ENCODE results near the gene CDKN2B-AS1.
A peak's percentile ranks its signal among the peaks of the same experiment; 100 is the strongest.
"Not testable (repeated sequence)": the region's sequence is repeated elsewhere in the genome, so short reads cannot be mapped to it uniquely, and the experiment has no call there.

Gene CDKN2B-AS1

GRCh38 chr9:21994556-21995005 is at the start of gene CDKN2B-AS1:
Gene CDKN2B-AS1 (plus strand): TSS chr9:21994791.
- DNase-seq: peak; percentile 75

GRCh38 chr9:21945606-21946005 is 49.0 kb upstream of the CDKN2B-AS1 start:
- DNase-seq: no peak

- no peak for DNase-seq
Observed at GRCh38 chr9:21958833-21959232, 35.8 kb upstream of the CDKN2B-AS1 start.

- DNase-seq: not testable (repeated sequence)
Observed at GRCh38 chr9:21959268-21959667, 35.3 kb upstream of the CDKN2B-AS1 start.

GRCh38 chr9:21961569-21961968 is 33.0 kb upstream of the CDKN2B-AS1 start:
- no peak for DNase-seq

- peak; percentile 18 for DNase-seq
Observed at GRCh38 chr9:21964925-21965385, 29.6 kb upstream of the CDKN2B-AS1 start.

GRCh38 chr9:21965401-21965951 is 29.1 kb upstream of the CDKN2B-AS1 start:
- peak; percentile 77 for DNase-seq

GRCh38 chr9:21966140-21966851 is 28.3 kb upstream of the CDKN2B-AS1 start:
- DNase-seq: no peak

GRCh38 chr9:21967169-21967568 is 27.4 kb upstream of the CDKN2B-AS1 start:
- no peak for DNase-seq

- peak; percentile 26 for DNase-seq
Observed at GRCh38 chr9:21967702-21968101, 26.9 kb upstream of the CDKN2B-AS1 start.

GRCh38 chr9:21968331-21969010 is 26.1 kb upstream of the CDKN2B-AS1 start:
- DNase-seq: peak; percentile 16

GRCh38 chr9:21969011-21969940 is 25.3 kb upstream of the CDKN2B-AS1 start:
- DNase-seq: no peak

GRCh38 chr9:21969951-21970799 is 24.4 kb upstream of the CDKN2B-AS1 start:
- no peak for DNase-seq

GRCh38 chr9:21970800-21971640 is 23.6 kb upstream of the CDKN2B-AS1 start:
- DNase-seq: no peak

GRCh38 chr9:21972361-21972760 is 22.2 kb upstream of the CDKN2B-AS1 start:
- DNase-seq: no peak

GRCh38 chr9:21974343-21974721 is 20.3 kb upstream of the CDKN2B-AS1 start:
- DNase-seq: no peak

- no peak for DNase-seq
Observed at GRCh38 chr9:21974722-21975409, 19.7 kb upstream of the CDKN2B-AS1 start.

GRCh38 chr9:21976334-21976875 is 18.2 kb upstream of the CDKN2B-AS1 start:
- no peak for DNase-seq

GRCh38 chr9:21982391-21982790 is 12.2 kb upstream of the CDKN2B-AS1 start:
- no peak for DNase-seq

Measured in fibroblast of skin of right biceps (primary cell).